AML-193 (cell line): ENCODE measurements around the gene VEGFB.

Experiments used
- DNase-seq, 2 experiments: peaks; one replicate each; lab custom pipeline; 2025; lab: John Stamatoyannopoulos, UW

The VEGFB gene, protein sequence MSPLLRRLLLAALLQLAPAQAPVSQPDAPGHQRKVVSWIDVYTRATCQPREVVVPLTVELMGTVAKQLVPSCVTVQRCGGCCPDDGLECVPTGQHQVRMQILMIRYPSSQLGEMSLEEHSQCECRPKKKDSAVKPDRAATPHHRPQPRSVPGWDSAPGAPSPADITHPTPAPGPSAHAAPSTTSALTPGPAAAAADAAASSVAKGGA

DNA sequence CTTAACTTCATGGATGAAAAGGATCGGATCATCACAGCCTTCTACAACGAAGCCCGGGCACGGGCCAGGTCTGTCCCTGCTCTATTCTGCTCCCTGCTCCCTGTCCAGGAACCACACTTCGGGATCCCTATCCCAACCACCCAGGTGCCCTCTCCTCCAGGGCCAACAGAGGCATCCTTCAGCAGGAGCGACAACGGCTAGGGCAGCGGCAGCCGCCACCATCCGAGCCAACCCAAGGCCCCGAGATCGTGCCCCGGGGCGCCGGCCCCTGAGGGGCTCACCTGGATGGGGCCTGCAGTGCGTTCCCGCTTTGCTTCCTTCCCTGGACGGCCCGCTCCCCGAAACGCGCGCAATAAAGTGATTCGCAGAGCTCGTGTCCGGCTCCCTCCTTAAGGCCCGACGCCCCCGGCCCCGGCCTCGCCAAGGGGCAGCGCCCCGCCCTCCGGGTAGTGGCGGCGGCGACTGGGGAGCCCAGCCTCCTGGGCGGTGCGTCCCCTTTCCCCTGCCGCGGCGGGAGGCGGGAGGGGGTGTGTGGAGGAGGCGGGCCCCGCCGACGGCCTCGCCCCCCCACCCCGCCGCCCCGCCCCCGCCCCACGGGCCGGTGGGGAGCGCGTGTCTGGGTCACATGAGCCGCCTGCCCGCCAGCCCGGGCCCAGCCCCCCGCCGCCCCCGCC is at the start of gene VEGFB:
Gene VEGFB, plus strand, starts transcription at position 672 of the 674 bp plus-strand sequence. CDS start 250 bp downstream, outside the sequence.
- no peak for DNase-seq

DNA sequence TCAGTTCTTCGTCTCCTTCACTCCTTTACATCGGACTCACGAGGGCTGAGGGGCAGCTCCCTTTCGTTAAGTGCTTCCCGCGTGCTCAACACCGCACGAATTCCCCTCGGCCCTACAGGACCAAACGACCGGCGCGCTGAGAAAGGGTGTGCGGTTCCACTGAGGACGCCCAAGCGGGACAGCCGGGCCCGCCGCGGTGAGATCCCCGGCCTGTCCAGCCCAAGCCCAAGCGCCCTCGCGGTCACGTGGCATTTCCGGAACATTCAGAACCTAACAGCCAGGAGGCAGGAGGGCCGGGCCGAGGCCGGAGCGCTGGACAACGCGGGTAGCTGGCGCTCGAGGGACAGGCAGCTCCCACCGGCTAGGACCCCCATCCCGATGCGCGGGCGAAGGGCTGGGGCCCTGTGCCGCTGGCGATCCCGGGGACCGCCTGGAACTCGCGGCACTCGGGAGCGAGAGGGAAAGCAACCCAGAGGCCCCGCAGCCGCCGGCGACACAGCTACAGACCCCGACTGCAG is 49.1 kb upstream of the VEGFB start:
- DNase-seq: peak; percentile 40 to 57

DNA sequence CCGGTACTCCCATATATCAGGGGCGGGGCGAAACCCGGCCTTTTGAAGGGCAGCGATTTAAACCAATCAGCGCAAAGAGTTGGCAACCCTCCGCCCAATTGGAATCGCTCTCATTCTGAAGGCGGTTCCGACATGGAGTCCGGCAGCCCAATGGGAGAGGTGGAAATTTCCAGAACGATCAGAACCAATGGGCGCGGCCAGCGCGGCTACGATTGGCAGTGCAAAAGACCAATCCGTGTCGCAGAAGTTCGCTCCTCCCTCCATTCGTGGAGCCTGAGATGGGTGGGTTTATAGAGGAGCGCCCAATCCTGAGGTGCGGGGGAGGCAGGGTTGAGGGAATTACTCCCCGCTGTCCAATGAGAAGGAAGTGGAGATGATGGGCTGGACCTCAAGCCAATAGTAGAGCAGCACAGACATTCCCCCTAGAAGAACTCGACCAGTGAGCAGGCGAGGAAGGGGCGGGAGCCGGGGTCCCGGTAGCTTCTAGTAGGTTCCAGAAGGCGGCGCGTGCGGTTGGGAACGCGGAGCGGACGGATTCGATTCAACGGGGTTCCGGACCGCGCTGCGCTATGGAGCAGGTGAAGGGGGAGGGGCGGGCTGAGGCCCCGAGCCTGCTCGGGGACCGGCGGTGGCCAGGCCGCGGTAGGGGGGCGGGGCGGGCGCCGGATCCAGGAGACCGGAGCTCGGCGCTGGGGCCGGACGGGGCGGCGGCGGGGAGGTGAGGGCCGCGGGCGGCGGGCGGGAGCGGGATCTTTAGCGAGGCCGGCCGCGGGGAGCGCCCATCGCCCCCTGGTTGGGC is 48.5 kb upstream of the VEGFB start, which contains the start of gene STIP1:
Gene STIP1, plus strand, starts transcription at position 479 of the 799 bp plus-strand sequence. Its CDS starts 91 bp downstream, at position 570.
- peak; percentile 98 to 99 for DNase-seq

DNA sequence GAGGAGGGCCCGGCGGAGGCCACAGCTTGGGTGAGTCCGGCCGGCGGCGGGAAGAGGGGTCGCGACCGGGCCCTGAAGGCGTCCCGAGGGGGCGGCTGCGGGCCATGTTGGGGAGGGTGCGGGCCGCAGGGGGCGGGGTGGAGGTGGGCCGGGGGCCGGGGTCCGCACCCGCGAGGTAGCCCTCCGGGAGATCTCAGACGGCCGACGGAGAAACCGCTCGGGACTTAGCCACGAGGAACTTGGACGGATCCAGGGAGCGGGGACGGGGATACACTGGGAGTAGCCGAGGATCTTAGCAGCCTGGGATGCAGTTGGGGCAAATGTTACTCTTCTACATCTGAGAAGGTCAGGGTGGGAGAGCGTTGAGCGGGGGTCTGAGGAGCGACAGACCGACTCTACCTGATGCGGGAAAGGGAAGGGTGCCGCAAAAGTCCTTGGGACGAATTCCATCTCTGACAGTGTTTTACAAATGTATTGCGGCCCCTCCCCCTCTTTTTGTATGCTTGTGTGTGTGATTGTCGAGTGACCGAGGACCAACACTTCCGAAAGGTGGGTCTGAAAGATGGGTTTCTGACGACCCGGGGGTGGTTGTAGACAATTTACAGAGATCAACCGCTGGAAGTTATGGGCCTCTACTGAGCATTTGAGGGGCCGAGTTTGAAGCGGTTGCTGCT is 47.8 kb upstream of the VEGFB start:
- DNase-seq: no peak

DNA sequence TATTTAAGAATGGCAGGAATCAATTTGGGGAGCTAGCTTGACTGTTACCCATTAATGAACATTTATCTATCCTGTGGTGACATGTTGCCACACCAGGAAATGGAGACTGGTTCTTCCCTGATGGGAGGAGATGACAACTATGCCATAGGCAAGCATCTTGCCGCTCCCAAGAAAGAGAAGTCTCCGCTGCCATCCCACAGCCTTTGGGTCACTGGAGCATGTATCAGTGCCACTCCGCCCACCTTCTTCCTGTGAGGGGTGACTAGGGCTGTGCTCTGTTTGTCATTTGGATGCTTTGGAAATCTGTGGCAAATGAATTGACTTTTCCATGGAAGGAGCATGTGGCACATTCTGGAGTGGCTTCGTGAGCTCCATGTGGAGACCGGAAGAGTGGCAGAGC is 42.0 kb upstream of the VEGFB start:
- DNase-seq: no peak

DNA sequence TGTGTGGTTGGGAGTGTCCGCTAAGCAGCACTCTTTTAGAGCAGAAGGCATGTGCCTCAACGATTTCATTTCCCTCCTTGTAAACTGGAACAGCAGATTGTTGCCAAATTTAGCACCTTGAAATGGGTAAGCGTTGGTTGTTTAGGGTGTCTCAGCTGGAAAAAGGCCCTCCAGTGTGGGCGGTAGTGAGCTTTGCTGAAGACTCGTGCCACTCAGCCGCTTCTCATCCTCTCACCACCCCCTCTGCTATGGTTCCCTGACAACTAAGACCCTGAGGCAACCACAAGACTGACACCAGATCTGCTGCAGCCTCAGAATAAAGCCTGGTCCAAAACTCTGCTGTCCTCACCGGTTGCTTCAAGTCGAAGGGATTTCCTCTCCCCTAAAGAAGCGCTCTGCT is 37.8 kb upstream of the VEGFB start:
- no peak for DNase-seq

DNA sequence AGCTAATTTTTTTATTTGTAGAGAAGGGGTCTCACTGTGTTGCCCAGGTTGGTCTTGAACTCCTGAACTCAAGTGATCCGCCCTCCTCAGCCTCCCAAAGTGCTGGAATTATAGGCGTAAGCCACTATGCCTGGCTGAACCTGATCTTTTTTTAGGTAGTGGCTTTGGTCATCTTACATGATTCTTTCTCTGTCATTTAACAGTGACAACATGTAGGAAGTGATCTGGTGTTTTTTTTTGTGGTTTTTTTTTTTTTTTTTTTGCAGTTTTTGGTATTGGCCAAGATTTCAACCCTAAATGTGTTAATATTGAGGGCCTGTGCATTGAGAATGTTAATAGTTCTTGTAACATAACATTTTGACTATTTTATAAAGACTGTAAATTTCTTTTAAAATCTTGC is 35.9 kb upstream of the VEGFB start:
- DNase-seq: peak in 1 of 2 experiments; percentile 8

DNA sequence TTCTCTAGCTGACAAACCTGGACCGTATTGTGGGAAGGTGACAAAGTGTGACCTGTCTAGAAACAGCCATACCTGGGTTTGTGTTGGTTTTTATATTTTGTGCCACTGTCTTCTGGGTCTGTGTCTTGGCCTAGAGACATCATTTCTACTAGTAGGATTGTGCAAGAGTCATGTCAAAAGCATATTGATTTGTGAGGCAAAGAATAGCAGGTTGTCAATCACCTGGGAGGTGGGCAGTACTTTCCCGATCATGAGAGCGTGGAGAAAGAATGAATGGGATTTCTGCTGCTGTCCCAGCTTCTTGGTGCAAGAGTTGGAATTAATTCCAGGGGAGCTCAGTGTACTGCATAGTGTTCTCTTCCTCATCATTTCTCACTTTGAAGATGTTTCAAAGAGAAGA is 32.8 kb upstream of the VEGFB start:
- no peak for DNase-seq

DNA sequence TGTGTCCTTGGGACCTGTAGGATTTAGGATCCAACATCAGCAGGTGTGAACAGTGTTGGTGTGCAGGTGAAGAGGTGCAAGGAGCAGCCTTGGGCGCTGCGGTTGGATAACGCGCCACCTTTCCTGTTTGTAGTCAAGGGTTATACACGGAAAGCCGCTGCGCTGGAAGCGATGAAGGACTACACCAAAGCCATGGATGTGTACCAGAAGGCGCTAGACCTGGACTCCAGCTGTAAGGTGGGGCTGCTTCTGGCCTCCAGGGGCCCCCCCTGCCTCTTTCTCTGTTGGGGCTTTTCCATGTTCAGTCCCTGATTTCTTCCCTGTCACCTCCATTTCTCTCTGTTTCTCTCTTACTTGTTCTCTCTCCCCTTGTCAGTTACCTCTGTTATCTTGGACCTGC is 31.4 kb upstream of the VEGFB start:
- no peak for DNase-seq

DNA sequence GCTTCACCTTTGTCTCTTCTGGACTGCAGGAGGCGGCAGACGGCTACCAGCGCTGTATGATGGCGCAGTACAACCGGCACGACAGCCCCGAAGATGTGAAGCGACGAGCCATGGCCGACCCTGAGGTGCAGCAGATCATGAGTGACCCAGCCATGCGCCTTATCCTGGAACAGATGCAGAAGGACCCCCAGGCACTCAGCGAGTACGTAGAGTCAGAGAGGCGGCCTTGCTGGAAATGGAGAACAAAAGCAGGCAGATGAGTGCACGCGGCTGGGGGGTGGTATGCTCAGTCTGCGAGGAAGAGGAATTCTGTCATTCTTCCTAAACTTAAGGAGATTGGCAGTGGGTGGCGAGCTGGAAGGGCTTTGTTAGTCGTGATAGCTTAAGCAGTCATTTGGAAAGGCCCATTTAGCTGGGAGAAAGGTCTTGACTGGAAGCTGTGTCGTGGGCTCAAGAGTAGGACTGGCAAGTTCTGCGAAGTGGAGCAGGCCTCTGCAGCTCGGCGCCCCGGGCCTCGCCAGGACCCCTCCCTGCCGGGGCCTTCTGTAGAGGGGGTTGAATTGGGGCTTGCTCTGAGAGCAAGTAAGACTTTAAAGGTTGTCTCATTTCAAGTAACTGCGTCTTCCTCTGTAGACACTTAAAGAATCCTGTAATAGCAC is 30.8 kb upstream of the VEGFB start:
- DNase-seq: no peak

DNA sequence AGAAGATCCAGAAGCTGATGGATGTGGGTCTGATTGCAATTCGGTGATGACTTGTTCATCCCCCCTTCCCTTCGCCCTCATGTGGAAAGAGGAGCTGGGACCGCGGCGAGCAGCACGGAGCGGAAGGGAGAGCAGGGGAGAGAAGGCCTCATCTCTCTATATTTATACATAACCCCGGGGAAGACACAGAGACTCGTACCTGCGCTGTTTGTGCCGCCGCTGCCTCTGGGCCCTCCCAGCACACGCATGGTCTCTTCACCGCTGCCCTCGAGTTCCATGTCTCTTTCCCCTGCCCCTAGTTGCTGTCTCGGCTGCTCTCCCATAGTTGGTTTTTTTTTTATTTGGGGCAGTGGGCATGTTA is 30.3 kb upstream of the VEGFB start:
- DNase-seq: no peak

DNA sequence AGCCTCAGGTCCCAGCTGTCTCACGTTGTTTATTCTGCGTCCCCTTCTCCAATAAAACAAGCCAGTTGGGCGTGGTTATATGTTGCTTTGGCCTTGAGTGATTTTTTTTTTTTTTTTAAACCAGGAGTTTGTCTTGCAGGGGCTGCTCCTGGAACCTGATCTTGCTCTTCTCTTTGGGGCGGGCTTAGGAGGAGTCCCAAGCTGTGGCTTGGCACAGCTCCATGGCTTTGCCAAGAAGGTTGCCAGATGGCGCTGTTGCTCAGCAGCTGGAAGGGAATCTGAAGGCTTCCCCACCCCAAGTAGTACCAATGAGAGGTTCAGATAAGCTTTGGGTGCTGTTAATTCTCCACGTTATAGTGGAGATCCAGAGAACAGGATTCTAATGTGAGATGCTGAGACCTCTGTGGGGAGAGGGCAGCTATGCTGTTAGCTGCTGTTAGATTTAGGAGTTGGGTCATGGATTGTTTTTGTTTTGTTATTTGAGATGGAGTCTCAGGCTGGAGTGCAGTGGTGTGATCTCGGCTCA is 29.9 kb upstream of the VEGFB start:
- DNase-seq: peak; percentile 79 to 84

DNA sequence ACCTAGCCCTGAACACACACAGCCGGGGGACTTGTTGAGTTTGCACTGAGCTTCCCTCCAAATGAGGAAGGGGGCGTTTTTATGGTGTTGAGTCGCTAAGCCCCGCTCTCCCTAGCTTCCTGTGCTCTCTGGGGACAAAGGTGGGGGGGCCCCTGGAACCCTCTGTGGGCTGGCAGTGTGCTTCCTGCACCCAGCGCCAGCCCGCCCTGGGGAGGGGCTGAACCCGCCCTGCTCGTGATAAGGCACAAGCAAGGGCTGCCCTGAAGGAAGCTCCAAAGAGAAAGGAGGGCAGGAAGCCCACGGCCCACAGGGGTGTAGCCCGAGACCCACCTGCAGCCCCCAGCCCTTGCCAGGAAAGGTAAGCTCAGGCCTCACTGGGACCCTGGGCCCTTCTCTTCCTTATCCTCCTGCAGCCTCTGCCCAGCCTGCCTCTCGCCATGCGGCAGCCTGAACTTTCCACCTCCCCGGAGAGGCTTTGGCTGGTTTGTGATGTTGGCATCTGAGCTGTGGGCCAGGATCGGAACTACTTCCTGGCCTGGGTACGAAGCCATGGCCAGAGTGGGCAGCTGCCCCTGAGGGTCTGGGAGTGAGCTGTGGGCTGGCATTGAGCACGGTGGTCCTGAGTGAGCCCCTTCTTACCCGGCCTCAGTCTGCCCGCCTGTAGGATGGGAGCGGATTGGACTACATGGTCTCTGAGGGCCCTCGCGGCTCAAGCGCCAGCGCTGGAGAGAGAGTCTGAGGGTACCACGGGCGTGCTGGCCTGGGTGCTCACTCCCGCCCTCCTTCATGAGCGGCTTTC is 27.7 kb upstream of the VEGFB start, which contains the start of gene FERMT3:
Gene FERMT3, plus strand, starts transcription at position 265 of the 799 bp plus-strand sequence. CDS start 644 bp downstream, outside the sequence.
- peak; percentile 48 to 53 for DNase-seq

DNA sequence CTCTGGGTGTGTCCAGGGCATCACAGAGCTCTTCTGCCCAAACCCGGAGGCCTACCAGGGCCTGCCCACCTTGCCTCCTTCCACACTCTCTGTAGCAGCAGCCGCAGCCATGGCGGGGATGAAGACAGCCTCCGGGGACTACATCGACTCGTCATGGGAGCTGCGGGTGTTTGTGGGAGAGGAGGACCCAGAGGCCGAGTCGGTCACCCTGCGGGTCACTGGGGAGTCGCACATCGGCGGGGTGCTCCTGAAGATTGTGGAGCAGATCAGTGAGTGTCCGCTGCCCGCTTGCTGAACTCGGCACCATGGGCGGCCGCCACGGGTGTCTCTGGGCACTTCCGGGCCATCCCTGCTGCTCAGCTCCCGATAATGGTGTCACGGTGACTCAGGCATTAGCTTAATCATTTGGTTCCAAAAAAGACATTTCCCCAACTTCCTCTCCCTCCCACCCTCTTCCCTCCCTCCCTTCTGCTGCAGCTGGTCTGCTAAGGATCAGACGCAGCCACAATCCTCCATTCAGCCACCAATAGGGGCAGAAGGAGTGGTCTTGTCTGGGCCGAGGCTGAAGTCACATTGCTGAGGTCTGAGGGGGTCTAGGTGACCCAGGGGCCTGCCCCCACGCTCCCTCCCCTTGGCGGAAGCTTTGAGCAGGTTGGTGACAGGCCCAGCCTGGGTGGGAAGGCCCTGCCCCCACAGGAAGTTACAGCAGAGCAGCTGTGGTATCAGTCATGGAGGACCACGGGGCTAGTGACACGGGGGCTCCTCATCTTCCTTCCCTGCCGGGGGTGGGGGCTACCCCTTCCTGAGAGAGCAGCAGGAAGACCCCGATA is 26.9 kb upstream of the VEGFB start:
- DNase-seq: peak; percentile 68 to 79

DNA sequence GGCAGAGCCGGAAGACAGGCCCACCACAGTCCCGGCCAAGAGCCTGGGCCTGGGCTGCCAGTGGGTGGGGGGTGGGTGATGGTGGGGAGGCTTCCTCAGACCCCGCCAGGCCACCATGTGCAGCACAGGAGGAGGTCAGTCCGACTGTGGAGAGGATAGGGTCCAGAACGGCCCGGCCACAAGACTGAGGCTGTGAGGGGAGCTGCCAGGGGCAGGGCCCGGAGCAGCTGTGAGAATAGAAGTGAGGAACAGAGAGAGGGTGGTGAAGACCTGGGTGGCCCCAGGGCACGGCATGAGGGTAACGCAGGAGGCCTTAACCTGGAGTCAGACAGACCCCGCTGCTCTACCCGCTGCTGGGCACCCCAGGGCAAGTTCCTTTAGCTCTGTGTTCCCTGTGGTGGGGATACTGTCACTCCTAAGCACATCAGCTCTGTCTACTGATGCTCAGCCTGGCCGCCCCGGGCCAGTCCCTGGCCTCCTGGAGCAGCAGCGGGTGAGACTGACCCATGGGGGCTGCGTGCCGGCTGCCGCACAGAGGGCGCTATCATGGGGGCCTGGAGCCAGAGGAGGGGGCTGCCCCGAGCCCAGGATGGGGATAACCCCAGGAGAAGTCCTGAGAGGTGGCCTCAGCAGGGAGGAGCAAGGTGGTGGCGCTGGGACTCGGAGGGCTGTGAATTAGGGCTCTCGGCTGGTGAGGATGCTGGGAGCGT is 26.1 kb upstream of the VEGFB start:
- DNase-seq: no peak

DNA sequence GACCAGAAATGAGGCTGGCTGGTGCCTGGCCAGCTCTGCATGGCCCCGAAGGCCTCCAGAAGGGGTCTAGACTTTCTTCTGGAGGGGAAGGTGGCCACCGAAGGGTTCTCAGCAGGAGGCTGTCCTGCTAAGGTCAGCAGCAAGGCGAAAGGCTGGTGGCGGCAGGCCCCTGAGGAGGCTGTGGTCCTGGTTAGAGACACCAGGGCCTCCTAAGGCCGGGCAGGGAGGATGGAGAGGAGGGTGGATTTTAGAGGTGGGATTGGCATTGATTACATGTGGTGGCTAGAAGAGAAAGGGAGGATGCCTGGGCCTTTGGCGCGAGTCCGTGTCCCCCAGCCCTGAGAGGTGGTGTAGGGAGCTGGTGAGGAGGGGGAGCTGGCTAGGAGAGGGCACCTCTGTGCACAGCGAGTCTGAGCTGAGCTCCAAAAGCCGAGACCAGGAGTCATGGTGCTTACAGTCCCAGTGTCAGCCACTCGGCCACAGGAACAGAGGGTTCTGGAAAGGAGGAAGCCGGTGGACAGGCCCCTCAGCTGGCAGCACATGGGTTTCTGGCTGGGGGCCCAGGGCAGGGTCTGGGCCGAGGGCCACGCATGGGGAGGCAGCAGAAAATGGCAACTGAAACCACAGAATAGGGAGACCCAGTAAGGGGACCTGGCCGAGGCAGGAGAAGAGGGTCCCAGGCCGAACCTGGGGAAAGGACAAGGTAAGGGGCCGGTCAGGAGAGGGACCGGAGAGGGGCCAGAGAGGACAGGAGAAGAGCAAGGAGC is 25.4 kb upstream of the VEGFB start:
- DNase-seq: no peak

DNA sequence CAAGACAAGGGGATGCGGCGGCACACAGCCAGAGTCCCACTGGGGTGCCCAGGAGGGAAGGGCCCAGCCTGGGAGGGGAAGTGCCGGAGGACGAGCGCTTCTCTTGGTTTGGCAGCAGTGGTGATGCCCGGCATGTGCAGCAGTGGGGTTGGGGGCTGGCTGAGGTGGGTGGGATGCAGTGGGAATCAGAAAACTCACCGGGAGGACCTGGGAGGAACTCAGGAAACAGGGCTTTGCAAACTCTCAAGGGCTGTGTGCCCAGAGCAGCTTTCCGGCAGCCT is 24.9 kb upstream of the VEGFB start:
- DNase-seq: no peak

DNA sequence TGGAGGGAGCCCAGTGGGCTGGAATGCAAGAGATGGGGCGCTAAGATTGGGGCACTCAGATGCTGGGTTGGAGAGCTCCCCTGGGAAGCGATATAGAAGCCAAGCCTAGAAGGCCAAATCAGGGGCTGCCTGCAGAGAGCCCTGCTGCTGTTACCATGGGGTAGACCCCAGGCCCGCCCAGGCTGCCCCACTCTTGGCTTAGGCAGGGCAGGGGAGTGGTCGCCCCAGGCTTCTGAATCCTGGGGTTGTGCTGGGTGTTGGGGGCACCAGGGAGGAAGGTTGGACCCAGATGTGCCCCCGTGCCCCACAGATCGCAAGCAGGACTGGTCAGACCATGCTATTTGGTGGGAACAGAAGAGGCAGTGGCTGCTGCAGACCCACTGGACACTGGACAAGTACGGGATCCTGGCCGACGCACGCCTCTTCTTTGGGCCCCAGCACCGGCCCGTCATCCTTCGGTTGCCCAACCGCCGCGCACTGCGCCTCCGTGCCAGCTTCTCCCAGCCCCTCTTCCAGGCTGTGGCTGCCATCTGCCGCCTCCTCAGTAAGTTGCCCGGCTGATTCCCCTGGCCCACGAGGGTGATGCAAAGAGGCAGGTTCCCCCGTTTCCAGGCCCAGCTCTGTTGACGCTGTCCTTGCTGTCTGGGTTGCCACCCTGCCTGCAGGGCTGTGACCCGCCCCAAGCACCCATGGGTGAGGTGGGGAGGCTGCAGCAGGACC is 23.9 kb upstream of the VEGFB start:
- no peak for DNase-seq
